H1 (cell line): ENCODE measurements around the gene C2orf78. TPM values are rescaled to one million over a fixed set of nuclear protein-coding genes. Genes with fewer than 3 reads are reported as not detected.

Experiments
- CTCF ChIA-PET: fragments of 300-600 bp; sonication (Branson Sonifier 250); formaldehyde crosslinking; loops from one replicate; lab custom pipeline; 2021; ENCODE audit not compliant: partially characterized antibody; lab: Charles Lee
- POLR2A ChIA-PET: fragments of 300-600 bp; sonication (Branson Sonifier 250); formaldehyde crosslinking; loops from one replicate; lab custom pipeline; 2021; ENCODE audit warnings: inconsistent platforms; ENCODE audit not compliant: partially characterized antibody; lab: Charles Lee
- DNase-seq, 2 experiments: peaks; one replicate each; pipeline versions ENCODE4 v3.0.0 to v3.0.0-alpha.2; 2010 to 2022; ENCODE audit warnings: low spot score in 2 of 2, low read depth in 1 of 2, mixed read lengths in 1 of 2
- FAIRE-seq: peaks from 2 replicates; lab custom pipeline; 2011; peaks lifted over from hg19 to GRCh38; lab: Jason Lieb, UNC
- H2AFZ ChIP-seq: 2 replicates; pipeline ENCODE4 v1.8.1; 2012; ENCODE audit warnings: low read length, inconsistent platforms
- H2AK5ac ChIP-seq: 2 replicates; pipeline ENCODE4 v1.6.1; 2013; ENCODE audit warnings: low read depth, low read length
- H2BK120ac ChIP-seq: replicated peaks from 2 replicates; pipeline ENCODE3; 2013; ENCODE audit warnings: low read depth, low read length, inconsistent platforms
- H2BK12ac ChIP-seq: 2 replicates; pipeline ENCODE4 v1.6.1; 2013; ENCODE audit warnings: low read depth, low read length
- H2BK15ac ChIP-seq: 2 replicates; pipeline ENCODE4 v1.6.1; 2013; ENCODE audit warnings: low read length
- H2BK20ac ChIP-seq: 2 replicates; pipeline ENCODE4 v1.6.1; 2013; ENCODE audit warnings: low read length
- H2BK5ac ChIP-seq: 2 replicates; pipeline ENCODE4 v1.6.1; 2013; ENCODE audit warnings: low read depth, low read length
- H3K14ac ChIP-seq: 2 replicates; pipeline ENCODE4 v1.6.1; 2013; ENCODE audit warnings: inconsistent platforms; ENCODE audit not compliant: insufficient read length
- H3K18ac ChIP-seq: 2 replicates; pipeline ENCODE4 v1.6.1; 2013; ENCODE audit warnings: low read length; ENCODE audit errors: extremely low read depth
- H3K23ac ChIP-seq: 2 replicates; pipeline ENCODE4 v1.6.1; 2013; ENCODE audit warnings: inconsistent platforms; ENCODE audit not compliant: insufficient read length
- H3K23me2 ChIP-seq: 2 replicates; pipeline ENCODE4 v1.6.1; 2013; ENCODE audit warnings: low read depth, low read length
- H3K27ac ChIP-seq: 2 replicates; pipeline ENCODE4 v1.6.1; 2011; ENCODE audit warnings: low read depth, low read length, inconsistent platforms
- H3K27me3 ChIP-seq, 4 experiments: replicated peaks in 1 of 4; 1 replicate in 1 of 4; 2 replicates in 3 of 4; pipeline versions ENCODE4 v1.6.1 to v1.8.1; 2011 to 2013; ENCODE audit warnings: low read length in 3 of 4, mild to moderate bottlenecking in 3 of 4, inconsistent platforms in 2 of 4, mixed read lengths in 2 of 4, moderate library complexity in 1 of 4; ENCODE audit not compliant: control insufficient read depth in 3 of 4, insufficient read depth in 3 of 4; ENCODE audit errors: extremely low read depth in 1 of 4
- H3K36me3 ChIP-seq, 4 experiments: 2 replicates each; pipeline versions ENCODE4 v1.6.1 to v1.8.1; 2011 to 2013; ENCODE audit warnings: mild to moderate bottlenecking in 4 of 4, low read length in 3 of 4, moderate library complexity in 2 of 4, control low read depth in 1 of 4, inconsistent platforms in 1 of 4; ENCODE audit not compliant: insufficient read depth in 4 of 4, control insufficient read depth in 2 of 4
- H3K4ac ChIP-seq: replicated peaks from 2 replicates; pipeline ENCODE3; 2013; ENCODE audit warnings: low read length, low read depth, mixed read lengths, inconsistent platforms; ENCODE audit not compliant: insufficient read length
- H3K4me1 ChIP-seq, 4 experiments: replicated peaks in 1 of 4; 1 replicate in 1 of 4; 2 replicates in 3 of 4; pipeline versions ENCODE4 v1.6.1 to v1.8.1; 2011 to 2013; ENCODE audit warnings: low read length in 3 of 4, inconsistent platforms in 2 of 4, mixed read lengths in 1 of 4; ENCODE audit not compliant: insufficient read depth in 4 of 4, control insufficient read depth in 3 of 4
- H3K4me2 ChIP-seq, 2 experiments: 2 replicates each; pipeline versions ENCODE4 v1.6.1 to v1.8.1; 2011 to 2013; ENCODE audit warnings: low read depth in 2 of 2, low read length in 2 of 2, control low read depth in 1 of 2, inconsistent platforms in 1 of 2, mild to moderate bottlenecking in 1 of 2; ENCODE audit not compliant: insufficient read depth in 1 of 2
- H3K4me3 ChIP-seq, 4 experiments: fragments of 200-600, 300-600 bp in 1 of 4; sonication (generic), shearing (Covaris generic), sonication (Bioruptor Twin) in 1 of 4; 2 replicates each; pipeline versions ENCODE4 v1.5.1 to v1.8.1; 2011 to 2016; ENCODE audit warnings: low read length in 4 of 4, low read depth in 3 of 4, control low read depth in 2 of 4, inconsistent platforms in 2 of 4, mild to moderate bottlenecking in 2 of 4, mixed read lengths in 1 of 4, moderate library complexity in 1 of 4; ENCODE audit not compliant: insufficient read depth in 2 of 4; ENCODE audit errors: extremely low read depth in 1 of 4
- H3K56ac ChIP-seq: replicated peaks from 2 replicates; pipeline ENCODE3; 2013; ENCODE audit warnings: low read depth, mild to moderate bottlenecking, mixed read lengths, low read length, inconsistent platforms; ENCODE audit not compliant: insufficient read length
- H3K79me1 ChIP-seq: 2 replicates; pipeline ENCODE4 v1.6.1; 2013; ENCODE audit warnings: low read depth, low read length, control low read depth
- H3K79me2 ChIP-seq, 2 experiments: 2 replicates each; pipeline versions ENCODE4 v1.6.1 to v1.8.1; 2012 to 2013; ENCODE audit warnings: low read length in 2 of 2, mild to moderate bottlenecking in 2 of 2, inconsistent platforms in 1 of 2; ENCODE audit not compliant: insufficient read depth in 2 of 2, control insufficient read depth in 1 of 2
- H3K9ac ChIP-seq, 4 experiments: replicated peaks in 1 of 4; 1 replicate in 1 of 4; 2 replicates in 3 of 4; pipeline versions ENCODE4 v1.6.1 to v1.8.1; 2011 to 2013; ENCODE audit warnings: low read depth in 3 of 4, low read length in 3 of 4, control low read depth in 2 of 4, mild to moderate bottlenecking in 2 of 4, moderate library complexity in 2 of 4, inconsistent platforms in 1 of 4; ENCODE audit errors: extremely low read depth in 1 of 4
- H3K9me3 ChIP-seq, 2 experiments: 2 replicates each; pipeline versions ENCODE4 v1.6.1 to v1.8.1; 2012 to 2013; ENCODE audit warnings: mild to moderate bottlenecking in 2 of 2, moderate library complexity in 2 of 2, control low read depth in 1 of 2, inconsistent platforms in 1 of 2, low read depth in 1 of 2, low read length in 1 of 2, mixed read lengths in 1 of 2; ENCODE audit not compliant: insufficient read depth in 2 of 2
- H4K20me1 ChIP-seq, 2 experiments: replicated peaks in 1 of 2; 2 replicates each; pipeline versions ENCODE3 to v1.8.1; 2011 to 2013; ENCODE audit warnings: inconsistent platforms in 2 of 2, low read length in 2 of 2, mild to moderate bottlenecking in 1 of 2; ENCODE audit not compliant: insufficient read depth in 2 of 2, control insufficient read depth in 1 of 2
- H4K5ac ChIP-seq: 2 replicates; pipeline ENCODE4 v1.6.1; 2013; ENCODE audit warnings: low read length, low read depth, mixed read lengths, inconsistent platforms; ENCODE audit not compliant: insufficient read length
- H4K8ac ChIP-seq: 2 replicates; pipeline ENCODE4 v1.8.0; 2013; ENCODE audit warnings: mild to moderate bottlenecking, moderate library complexity, low read length, inconsistent platforms; ENCODE audit not compliant: insufficient read depth; ENCODE audit errors: extremely low read depth
- H4K91ac ChIP-seq: replicated peaks from 2 replicates; pipeline ENCODE3; 2013; ENCODE audit warnings: low read length, mixed read lengths, inconsistent platforms; ENCODE audit not compliant: insufficient read length
- SIX5 ChIP-seq: IDR thresholded peaks from 2 replicates; pipeline ENCODE4 v1.6.1; 2011; ENCODE audit warnings: mild to moderate bottlenecking, low read depth, low read length
- SP2 ChIP-seq: IDR thresholded peaks from 2 replicates; pipeline ENCODE4 v1.6.1; 2012; ENCODE audit warnings: mild to moderate bottlenecking, low read length, inconsistent platforms
- WGBS, 2 experiments: shearing (Covaris generic) in 1 of 2; methylation state at CpG; one replicate each; pipeline versions ENCODE4 v1.1.6 to v1.1.7; 2013 to 2015; ENCODE audit warnings: low lambda C conversion rate in 2 of 2, mixed read lengths in 2 of 2, inconsistent platforms in 1 of 2, low coverage in 1 of 2, missing lambda C conversion rate in 1 of 2; ENCODE audit not compliant: insufficient replicate concordance in 2 of 2, insufficient coverage in 1 of 2, insufficient read length in 1 of 2; ENCODE audit errors: extremely low coverage in 1 of 2, missing lambda C conversion rate in 1 of 2; 5-methylcytosine and 5-hydroxymethylcytosine counted together
- polyA plus RNA-seq, 7 experiments: library from polyadenylated mRNA; depleted of rRNA in 3 of 7; stranded (reverse) in 5 of 7; unstranded in 2 of 7; fragments of >200 nt in 5 of 7; fragments of 200-250 nt in 2 of 7; gene quantifications; 1 replicate in 5 of 7; 2 replicates in 1 of 7; 4 replicates in 1 of 7; pipeline versions ENCODE4 v1.2.1 to v1.2.3, GENCODE V29; 2011 to 2013; ENCODE audit warnings: missing spikeins in 2 of 7, mixed read lengths in 2 of 7
- total RNA-seq: library from RNA; stranded (reverse); fragmentation: NEBNext Ultra II Directional; extraction: Animal tissue kit (Norgen Biotek cat#: 25700); gene quantifications from 2 replicates; pipeline ENCODE4 v1.2.1, GENCODE V29; 2021
- TF ChIP-seq, protein P1 (sequence below): IDR thresholded peaks from 2 replicates; pipeline ENCODE4 v1.6.1; 2012; ENCODE audit warnings: inconsistent platforms

The C2orf78 gene
- total and polyA plus RNA-seq, 2 of the 8 experiments (the other 6 are each of a cell fraction or from before 2014, with no cell fraction given) = 0.39 to 0.89 TPM

DNA sequence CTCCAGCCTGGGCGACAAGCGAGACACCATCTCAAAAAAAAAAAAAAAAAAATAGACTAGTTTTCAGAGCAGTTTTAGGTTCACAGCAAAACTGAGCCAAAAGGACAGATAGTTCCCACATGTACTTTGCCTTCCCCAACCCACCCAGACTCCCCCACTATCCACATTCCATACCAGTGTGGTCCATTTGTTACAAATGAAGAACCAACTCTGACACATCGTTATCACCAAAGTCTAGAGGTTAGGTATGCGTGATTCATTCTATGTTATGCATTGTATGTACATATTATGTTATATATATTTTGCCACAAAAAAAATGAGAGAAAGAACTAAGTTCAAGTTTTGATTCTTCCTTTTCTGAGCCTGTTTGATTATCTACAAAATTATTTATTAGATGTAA is 7.6 kb upstream of the C2orf78 start:
- no peaks in the 10 kb centered on the region for H3K9me3 ChIP-seq
- H4K8ac ChIP-seq = no peak overlapping the region
- DNase-seq = no peak
- no peak overlapping the region for H2BK15ac ChIP-seq
- no peak overlapping the region for H3K9ac ChIP-seq
- peaks cover 0 to 17% of the 10 kb centered on the region in 2 experiments; a peak in 2 of 4 replicates for H3K79me2 ChIP-seq
- H3K4me3 ChIP-seq = no peak overlapping the region
- H3K4me2 ChIP-seq = no peak overlapping the region
- H3K36me3 ChIP-seq = peaks cover 4 to 25% (median 16%) of the 10 kb centered on the region in 4 experiments; a peak in 5 of 8 replicates
- POLR2A ChIA-PET = no interaction called here
- no peak overlapping the region for H3K14ac ChIP-seq
- H2AK5ac ChIP-seq = no peak overlapping the region
- H3K23ac ChIP-seq = no peak overlapping the region
- H3K4me1 ChIP-seq = no peaks in the 10 kb centered on the region; a peak in 1 of 7 replicates
- H3K18ac ChIP-seq = no peak overlapping the region
- no peak overlapping the region for H4K5ac ChIP-seq
- no peaks in the 10 kb centered on the region for H4K20me1 ChIP-seq
- no peak overlapping the region for H2AFZ ChIP-seq
- TF ChIP-seq SIX5 = no peak
- TF ChIP-seq, protein P1, sequence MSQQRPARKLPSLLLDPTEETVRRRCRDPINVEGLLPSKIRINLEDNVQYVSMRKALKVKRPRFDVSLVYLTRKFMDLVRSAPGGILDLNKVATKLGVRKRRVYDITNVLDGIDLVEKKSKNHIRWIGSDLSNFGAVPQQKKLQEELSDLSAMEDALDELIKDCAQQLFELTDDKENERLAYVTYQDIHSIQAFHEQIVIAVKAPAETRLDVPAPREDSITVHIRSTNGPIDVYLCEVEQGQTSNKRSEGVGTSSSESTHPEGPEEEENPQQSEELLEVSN = no peak
- TF ChIP-seq SP2 = no peak
- TF ChIP-seq, all 59 proteins: peak for 0
- H3K79me1 ChIP-seq = 0 out of 2 replicates have a peak, but pooled peaks cover 3% of the 10 kb centered on the region
- H3K27me3 ChIP-seq = no peaks in the 10 kb centered on the region
- CTCF ChIA-PET = no interaction called here
- H4K91ac ChIP-seq = no peak overlapping the region
- WGBS, 2 experiments = 94% methylated on average over 2 of the region's 4 CpGs; no CpG with 5 or more reads in 1 of the 2 experiments
- no peak overlapping the region for H3K27ac ChIP-seq
- FAIRE-seq = no peak
- H3K4ac ChIP-seq = no peak overlapping the region
- no peak overlapping the region for H2BK120ac ChIP-seq
- H2BK5ac ChIP-seq = no peak overlapping the region
- peaks cover 7% of the 10 kb centered on the region for H3K23me2 ChIP-seq
- H2BK20ac ChIP-seq = no peak overlapping the region
- no peak overlapping the region for H3K56ac ChIP-seq
- H2BK12ac ChIP-seq = no peak overlapping the region
